Stomach smooth muscle (tissue), 2 donors: ENCODE data around the gene GPR3.
A peak's percentile ranks its signal among the peaks of the same experiment; 100 is the strongest.

ENCODE experiments used
- H3K27ac ChIP-seq: one replicate; pipeline ENCODE4 v1.7.0; 2013; ENCODE audit warnings: mild to moderate bottlenecking, low read length, inconsistent platforms
- H3K27me3 ChIP-seq, 2 donors: one replicate each; pipeline ENCODE4 v1.7.0; 2013; ENCODE audit warnings: low read length in 2 of 2; ENCODE audit not compliant: insufficient read depth in 2 of 2, control insufficient read depth in 1 of 2
- H3K36me3 ChIP-seq, 2 donors: one replicate each; pipeline ENCODE4 v1.7.0; 2013; ENCODE audit warnings: low read length in 2 of 2; ENCODE audit not compliant: control insufficient read depth in 2 of 2, insufficient read depth in 2 of 2
- H3K4me1 ChIP-seq: one replicate; pipeline ENCODE4 v1.7.0; 2013; ENCODE audit warnings: low read length; ENCODE audit not compliant: control insufficient read depth, insufficient read depth
- H3K4me3 ChIP-seq, 2 donors: one replicate each; pipeline ENCODE4 v1.7.0; 2013; ENCODE audit warnings: low read length in 2 of 2
- H3K9ac ChIP-seq, 2 donors: one replicate each; pipeline ENCODE4 v1.7.0; 2013; ENCODE audit warnings: low read length in 2 of 2, mild to moderate bottlenecking in 1 of 2
- H3K9me3 ChIP-seq, 2 donors: one replicate each; pipeline ENCODE4 v1.7.0; 2013; ENCODE audit warnings: low read length in 2 of 2; ENCODE audit not compliant: control insufficient read depth in 2 of 2
- donor health status: healthy.
- donor health status: Pancreatic carcinoma.

GPR3 gene

DNA sequence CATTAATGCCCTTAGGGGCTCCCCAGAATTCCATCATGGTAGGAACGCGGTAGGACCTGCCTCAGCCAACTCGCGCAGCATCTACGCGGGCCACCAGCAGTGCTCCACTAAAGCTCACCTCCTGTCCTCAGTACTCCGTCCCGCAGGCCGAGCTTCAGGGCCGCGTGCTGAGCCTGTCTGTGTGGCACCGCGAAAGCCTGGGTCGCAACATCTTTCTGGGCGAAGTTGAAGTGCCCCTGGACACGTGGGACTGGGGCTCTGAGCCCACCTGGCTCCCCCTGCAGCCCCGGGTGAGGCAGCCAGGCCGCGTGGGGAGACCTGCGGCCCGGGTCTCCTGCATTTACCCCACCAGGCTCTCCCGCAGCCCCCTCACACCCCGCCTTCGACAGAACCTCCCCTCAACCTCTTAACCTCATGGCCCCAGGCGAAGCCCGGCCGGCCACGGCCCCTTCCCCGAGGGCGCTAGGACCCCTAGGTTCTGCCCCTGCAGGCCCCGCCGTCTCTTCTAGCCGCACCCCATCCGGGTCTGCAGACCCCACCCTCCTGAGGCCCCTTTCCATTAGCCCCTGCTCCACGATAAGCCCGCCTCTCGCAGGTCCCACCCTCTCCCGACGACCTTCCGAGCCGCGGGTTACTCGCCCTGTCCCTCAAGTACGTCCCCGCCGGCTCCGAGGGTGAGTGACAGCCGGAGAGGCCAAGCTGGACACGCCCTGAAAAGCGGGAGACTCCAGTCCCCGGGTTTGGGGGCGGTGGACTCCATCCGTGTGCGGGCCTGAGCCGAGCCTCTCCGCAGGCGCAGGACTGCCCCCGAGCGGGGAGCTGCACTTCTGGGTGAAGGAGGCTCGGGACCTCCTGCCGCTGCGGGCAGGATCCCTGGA, 41.5 kb upstream of the GPR3 start:
- Histone ChIP-seq H3K9ac (no peak overlapping the region), H3K27me3 (peaks cover 12 to 20% of the 10 kb centered on the region in 2 donors), H3K4me3 (peak overlapping the region; percentile 58 to 67), H3K27ac (no peak overlapping the region), H3K4me1 (peaks cover 25% of the 10 kb centered on the region), H3K36me3 (peaks cover 7 to 8% of the 10 kb centered on the region in 2 donors), H3K9me3 (no peaks in the 10 kb centered on the region)

DNA sequence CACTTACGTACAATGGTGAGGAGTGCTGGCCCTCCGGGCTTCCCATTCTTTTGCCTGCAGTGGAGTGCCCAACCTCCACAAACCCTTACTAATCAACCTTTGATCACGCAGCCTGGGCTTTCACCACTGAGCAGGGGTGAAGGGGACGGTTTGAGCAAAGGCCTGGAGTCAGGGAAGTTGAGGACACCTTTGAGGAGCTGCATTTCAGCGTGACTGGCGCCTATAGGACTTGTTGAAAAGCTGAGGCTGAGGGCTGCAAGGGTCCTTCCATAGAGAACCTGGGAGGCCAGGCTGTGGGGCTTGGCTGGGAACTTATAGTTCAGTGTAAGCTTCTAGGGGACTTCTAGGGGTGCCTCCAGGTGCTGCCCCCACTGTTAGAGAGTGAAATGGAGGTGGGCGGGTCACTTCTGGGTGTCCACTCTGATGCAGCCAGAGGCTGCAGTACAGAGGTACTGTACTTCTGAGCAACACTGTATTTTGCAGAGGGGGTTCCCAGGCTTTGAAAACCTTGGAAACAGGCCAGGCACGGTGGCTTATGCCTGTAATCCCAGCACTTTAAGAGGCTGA, 40.8 kb upstream of the GPR3 start:
- peaks cover 12 to 20% of the 10 kb centered on the region in 2 donors for H3K27me3 ChIP-seq
- no peak overlapping the region for H3K27ac ChIP-seq
- H3K36me3 ChIP-seq: peaks cover 12 to 13% of the 10 kb centered on the region in 2 donors
- H3K9ac ChIP-seq: no peak overlapping the region
- no peaks in the 10 kb centered on the region for H3K9me3 ChIP-seq
- peaks cover 25% of the 10 kb centered on the region for H3K4me1 ChIP-seq
- H3K4me3 ChIP-seq: peak overlapping the region in 1 of 2 donors; percentile 29

DNA sequence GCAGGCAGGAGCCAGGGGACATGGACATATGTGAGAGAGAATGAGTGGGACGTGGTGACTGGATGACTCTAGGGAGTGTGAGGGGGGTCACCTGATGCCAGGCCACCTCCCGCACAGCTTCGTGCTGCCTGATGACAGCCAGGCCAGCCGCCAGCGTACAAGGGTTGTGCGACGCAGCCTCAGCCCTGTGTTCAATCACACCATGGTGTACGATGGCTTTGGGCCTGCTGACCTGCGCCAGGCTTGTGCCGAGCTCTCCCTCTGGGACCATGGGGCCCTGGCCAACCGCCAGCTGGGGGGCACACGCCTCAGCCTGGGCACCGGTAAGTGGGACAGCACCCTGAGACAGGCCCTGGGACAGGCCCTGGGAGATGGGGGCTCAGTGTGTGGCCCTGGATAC, 39.3 kb upstream of the GPR3 start:
- Histone ChIP-seq H3K4me1 (peaks cover 33% of the 10 kb centered on the region), H3K9ac (no peak overlapping the region), H3K27me3 (peaks cover 8 to 20% of the 10 kb centered on the region in 2 donors), H3K27ac (no peak overlapping the region), H3K4me3 (no peak overlapping the region), H3K36me3 (peaks cover 12 to 16% of the 10 kb centered on the region in 2 donors), H3K9me3 (no peaks in the 10 kb centered on the region)

DNA sequence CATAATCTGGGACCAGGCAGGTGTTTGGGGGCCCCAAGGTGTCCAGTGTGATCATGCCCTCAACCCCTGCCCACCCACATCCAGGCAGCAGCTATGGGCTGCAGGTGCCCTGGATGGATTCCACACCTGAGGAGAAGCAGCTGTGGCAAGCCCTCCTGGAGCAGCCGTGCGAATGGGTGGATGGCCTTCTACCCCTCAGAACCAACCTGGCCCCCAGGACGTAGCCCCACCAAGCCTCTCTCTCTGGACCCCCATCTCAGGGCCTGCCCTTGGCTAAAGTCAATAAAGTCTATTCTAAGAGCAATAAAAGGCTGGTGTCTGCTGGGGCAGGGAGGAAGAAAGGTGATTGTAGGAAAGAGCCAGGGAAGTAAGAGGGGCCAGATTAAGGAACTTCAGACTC, 38.8 kb upstream of the GPR3 start:
- Histone ChIP-seq H3K4me3 (no peak overlapping the region), H3K9me3 (no peaks in the 10 kb centered on the region), H3K4me1 (peaks cover 33% of the 10 kb centered on the region), H3K27ac (no peak overlapping the region), H3K27me3 (peaks cover 8 to 20% of the 10 kb centered on the region in 2 donors), H3K36me3 (peaks cover 12 to 20% of the 10 kb centered on the region in 2 donors), H3K9ac (no peak overlapping the region)

DNA sequence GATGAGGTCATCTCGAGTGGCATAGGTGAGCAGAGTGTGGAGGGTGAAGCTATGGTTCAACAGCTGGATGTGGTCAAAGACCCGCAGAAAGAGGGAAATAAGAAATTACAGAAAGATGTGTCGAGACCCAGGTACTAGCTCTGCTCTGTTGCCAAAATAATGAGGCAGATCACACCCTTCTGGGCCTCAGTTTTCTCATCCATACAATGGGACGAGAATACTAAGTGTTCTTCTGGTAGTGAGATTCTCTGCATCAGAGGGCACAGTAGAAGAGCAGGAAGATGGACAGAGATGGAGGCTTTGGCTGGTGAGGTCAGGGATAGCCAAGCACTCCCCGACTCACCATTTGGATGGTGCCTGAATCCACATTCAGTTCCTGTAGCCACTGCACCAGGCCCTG, 36.7 kb upstream of the GPR3 start:
- no peak overlapping the region for H3K27ac ChIP-seq
- peaks cover 17% of the 10 kb centered on the region for H3K4me1 ChIP-seq
- peaks cover 15 to 29% of the 10 kb centered on the region in 2 donors for H3K36me3 ChIP-seq
- no peak overlapping the region for H3K4me3 ChIP-seq
- H3K9me3 ChIP-seq: no peaks in the 10 kb centered on the region
- H3K9ac ChIP-seq: no peak overlapping the region
- H3K27me3 ChIP-seq: peaks cover 2 to 6% of the 10 kb centered on the region in 2 donors

DNA sequence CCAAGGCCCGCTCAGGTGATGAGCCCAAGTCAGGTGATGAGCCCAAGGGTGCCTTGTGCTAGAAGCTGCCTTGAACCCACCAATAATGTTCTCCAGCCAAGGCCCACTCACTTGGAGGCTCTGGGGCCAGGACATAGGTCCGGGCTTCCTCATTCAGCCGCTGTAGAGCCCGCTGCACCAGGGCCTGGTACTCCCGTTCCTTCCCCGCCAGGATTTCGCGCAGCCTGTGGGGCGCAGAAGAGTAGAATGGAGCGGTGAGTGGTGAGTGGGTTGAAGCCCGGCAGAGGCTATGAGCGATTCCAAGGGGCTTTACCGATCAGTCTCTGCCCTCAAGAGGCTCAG, 36.2 kb upstream of the GPR3 start:
- H3K9me3 ChIP-seq: no peaks in the 10 kb centered on the region
- H3K4me3 ChIP-seq: no peak overlapping the region
- peaks cover 0 to under 1% of the 10 kb centered on the region in 2 donors for H3K27me3 ChIP-seq
- peaks cover 15 to 29% of the 10 kb centered on the region in 2 donors for H3K36me3 ChIP-seq
- H3K27ac ChIP-seq: no peak overlapping the region
- no peak overlapping the region for H3K9ac ChIP-seq
- peaks cover 12% of the 10 kb centered on the region for H3K4me1 ChIP-seq

DNA sequence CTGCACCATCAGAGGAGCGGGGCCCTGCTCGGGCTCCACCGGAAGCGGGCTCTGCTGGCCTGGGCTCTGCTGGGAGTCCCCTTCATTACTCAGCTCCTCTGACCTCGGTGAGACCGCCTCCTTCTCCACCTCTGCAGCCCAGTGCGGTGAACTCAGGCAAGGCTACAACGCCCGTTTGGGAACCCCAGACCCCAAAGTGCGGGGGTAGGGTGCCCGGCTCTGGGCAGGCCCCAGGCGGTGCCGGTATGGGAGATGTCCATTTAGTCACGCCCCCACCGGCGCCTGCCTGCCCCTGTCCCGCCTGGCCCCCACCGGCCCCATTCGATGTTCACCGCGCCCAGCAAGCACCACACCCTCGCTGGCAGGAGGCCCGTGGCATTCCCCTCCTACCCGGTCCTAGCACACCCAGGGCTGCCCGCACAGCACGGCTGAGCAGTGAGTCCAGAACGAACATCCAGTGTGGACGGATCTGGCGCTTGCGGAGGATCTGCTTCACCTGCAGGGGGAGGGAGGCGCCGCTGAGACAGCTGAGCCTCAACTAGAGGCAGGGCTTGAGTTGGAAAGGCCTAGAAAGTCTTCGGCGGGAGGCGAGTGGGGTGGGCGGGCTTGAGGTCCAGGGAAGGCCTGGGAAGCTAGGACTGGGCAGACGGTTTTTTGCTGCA, 35.7 kb upstream of the GPR3 start:
- Histone ChIP-seq H3K27ac (no peak overlapping the region), H3K27me3 (no peaks in the 10 kb centered on the region), H3K9me3 (no peaks in the 10 kb centered on the region), H3K4me1 (peaks cover 11% of the 10 kb centered on the region), H3K36me3 (peaks cover 17 to 29% of the 10 kb centered on the region in 2 donors), H3K9ac (no peak overlapping the region), H3K4me3 (no peak overlapping the region)

DNA sequence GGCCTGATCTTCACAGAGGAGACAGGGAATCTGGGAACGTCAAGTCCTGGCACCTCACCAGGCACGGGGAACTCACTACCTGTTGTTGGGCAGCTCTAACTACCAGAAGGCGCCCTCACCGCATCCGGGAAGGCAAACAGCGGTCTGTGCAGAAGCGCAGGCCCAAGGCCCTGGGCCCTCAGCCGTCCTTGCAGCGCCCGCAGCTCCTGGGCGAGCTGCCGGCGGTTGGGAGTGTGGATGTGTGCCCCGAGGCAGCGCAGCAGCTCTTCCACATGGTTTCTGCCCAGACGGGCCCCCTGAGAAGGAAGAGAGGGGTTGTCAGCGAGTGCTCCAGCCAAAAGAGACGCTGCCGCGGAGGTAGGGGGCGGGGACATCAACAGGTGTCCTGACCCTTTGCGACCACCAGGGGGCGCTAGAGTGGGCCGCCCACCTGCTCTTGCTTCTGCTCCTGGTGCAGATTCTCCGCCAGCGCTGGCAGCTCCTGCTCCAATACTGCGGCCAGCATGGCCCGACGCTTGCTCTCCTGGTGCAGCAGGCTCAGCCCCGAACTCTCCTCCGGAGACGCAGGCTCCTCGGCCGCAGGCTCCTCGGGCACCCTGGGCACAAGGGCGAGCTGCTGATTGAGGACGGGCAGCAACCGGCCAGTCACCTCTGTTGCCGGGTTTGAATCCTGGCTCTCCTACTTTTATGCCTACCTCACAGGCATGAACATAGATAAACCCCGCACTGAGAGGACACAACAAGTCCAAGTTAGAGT, 35.0 kb upstream of the GPR3 start:
- Histone ChIP-seq H3K9ac (peak overlapping the region in 1 of 2 donors; percentile 36), H3K4me3 (peak overlapping the region in 1 of 2 donors; percentile 49), H3K4me1 (peaks cover 11% of the 10 kb centered on the region), H3K9me3 (no peaks in the 10 kb centered on the region), H3K27ac (no peak overlapping the region), H3K36me3 (peaks cover 21 to 33% of the 10 kb centered on the region in 2 donors), H3K27me3 (no peaks in the 10 kb centered on the region)

DNA sequence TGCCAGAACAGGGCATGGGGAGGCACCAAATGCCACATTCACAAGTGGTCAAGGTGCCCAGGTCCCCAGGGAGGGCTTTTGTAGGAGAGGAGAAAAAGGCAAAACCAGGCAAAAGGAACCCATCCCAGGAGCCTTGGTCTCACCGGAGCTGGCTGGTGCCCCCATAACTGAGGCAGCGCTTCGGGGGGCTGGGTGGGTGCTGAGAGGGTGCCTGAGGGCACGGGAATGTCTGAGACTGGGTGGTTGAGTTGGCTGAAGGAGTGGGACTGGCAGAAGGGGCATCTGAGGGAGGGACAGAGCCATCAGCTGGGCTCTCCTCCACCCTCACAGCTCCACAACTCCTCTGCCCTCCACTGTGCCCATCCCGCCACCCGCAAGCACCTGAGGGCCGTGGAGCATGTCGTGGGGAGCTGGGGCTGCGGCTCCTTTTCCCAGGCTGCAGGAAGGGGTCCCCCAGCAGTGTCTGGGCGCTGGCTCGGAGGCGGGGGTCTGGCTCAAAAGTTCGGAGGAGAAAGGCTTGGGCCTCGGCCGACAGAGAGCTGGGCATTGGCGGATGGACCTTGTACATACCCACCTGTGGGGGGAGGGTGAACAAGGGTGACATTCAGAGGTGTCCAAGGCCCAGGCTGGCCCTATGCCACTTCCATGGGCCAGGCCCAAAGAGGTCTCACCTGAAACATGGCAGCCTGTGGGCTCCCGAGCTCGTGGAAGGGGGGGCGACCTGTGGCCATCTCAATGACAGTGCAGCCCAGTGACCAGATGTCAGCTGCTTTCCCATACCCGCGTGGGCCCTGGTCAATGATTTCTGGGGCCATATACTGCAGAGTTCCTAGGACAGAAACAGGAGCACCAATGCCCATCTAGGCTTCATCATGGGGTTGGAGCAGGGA, 34.1 kb upstream of the GPR3 start:
- H3K9me3 ChIP-seq: no peaks in the 10 kb centered on the region
- no peaks in the 10 kb centered on the region for H3K27me3 ChIP-seq
- H3K4me3 ChIP-seq: no peak overlapping the region
- H3K27ac ChIP-seq: no peak overlapping the region
- H3K4me1 ChIP-seq: peaks cover 11% of the 10 kb centered on the region
- peaks cover 21 to 41% of the 10 kb centered on the region in 2 donors for H3K36me3 ChIP-seq
- no peak overlapping the region for H3K9ac ChIP-seq

DNA sequence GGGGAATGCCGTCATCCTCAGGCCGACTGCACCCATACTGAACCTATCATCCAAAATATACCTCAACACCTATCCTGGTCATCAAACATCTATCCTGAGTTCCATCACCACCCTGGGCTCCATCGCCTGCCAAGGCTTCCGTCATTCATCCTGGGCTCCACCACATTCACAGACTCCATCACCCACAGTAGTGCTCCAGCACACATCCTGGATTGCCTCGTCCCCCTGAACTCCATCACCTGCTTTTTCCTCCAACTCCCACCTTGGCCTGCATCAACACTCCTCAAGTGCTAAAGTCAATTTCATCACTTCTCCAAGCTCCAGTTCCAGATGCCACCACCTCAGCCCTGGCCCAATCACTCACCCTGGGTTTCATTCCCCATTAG, 33.5 kb upstream of the GPR3 start:
- no peaks in the 10 kb centered on the region for H3K9me3 ChIP-seq
- peaks cover 24 to 45% of the 10 kb centered on the region in 2 donors for H3K36me3 ChIP-seq
- no peak overlapping the region for H3K27ac ChIP-seq
- H3K4me3 ChIP-seq: no peak overlapping the region
- no peak overlapping the region for H3K9ac ChIP-seq
- no peaks in the 10 kb centered on the region for H3K27me3 ChIP-seq
- peaks cover 11% of the 10 kb centered on the region for H3K4me1 ChIP-seq
